HG02981 (cell line): ENCODE measurements around the gene CCDC71.

Experiments used
- ATAC-seq: cut with Tn5 transposase; IDR thresholded peaks from one replicate; pipeline ENCODE4 v1.9.1; 2021; ENCODE audit warnings: mild to moderate bottlenecking, moderate library complexity; ENCODE audit not compliant: unreplicated experiment

Gene CCDC71

DNA sequence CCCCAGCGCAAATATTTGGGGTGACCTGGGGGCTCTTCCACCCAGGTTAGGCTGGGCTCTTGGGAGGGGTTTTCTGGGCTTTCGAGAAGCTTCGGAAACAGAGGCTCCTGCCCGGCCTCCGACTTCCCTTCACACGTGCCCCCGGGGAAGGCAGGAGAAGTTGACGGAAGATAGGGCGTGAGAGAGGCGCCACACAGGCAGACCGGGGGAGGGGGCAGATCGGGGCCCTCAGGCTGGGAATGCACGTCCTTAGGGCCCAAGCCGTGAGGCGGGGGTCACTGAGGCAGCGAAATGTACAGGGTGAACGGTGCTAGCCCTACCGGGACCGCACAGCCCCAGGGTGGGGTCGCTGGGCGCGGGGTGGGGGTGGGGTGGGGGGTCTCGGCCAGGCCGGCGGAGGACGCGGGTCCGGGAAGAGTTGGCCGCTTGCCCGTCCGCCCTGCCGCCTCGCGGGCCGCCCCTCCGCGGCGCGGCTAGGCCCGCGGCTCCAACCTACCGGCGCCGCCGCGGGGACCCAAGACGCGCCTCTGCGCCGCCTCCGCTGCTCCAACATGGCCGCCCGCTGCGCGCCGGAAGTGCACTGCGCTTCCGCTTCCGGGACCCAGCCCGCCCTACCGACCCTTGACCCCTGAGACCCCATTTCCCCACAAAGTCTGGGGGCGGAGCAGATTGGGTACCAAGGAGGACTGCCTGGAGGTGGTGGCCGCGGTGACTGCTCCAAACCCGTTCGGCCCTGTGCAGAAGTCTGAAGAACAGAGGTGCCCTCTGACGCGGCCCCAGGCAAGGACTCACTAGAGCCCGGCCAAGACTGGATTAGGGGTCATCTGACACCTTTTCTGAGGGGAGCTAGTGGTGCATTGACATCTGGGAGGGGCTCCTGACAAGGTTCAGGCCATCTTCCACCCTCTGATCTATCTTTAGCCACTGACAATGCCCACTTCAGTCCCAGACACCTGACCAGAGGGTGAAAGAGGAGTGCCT is at the start of gene CCDC71:
Gene CCDC71, minus strand, starts transcription at position 561 of the 981 bp plus-strand sequence. CDS start 2,123 bp downstream, outside the sequence.
- ATAC-seq, result no peak

DNA sequence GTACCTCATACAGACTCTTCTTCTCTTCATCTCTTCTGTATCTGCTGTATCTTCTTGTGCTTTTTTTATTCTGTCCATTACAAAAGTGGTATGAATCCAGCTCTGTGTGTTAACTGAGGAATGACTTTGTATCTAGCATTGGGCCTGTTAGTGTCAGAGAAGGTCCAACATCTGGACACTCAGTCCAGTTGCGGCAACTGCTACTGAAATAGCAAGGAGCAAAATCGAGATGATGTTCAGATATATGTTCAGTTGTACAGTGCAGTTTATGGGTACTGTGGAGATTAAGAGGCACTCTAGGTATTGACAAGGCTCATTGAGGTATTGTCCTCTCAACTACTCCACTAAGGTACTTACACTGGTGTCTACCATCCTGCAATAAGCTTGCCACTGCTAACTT is 47.9 kb upstream of the CCDC71 start:
- ATAC-seq, result no peak

DNA sequence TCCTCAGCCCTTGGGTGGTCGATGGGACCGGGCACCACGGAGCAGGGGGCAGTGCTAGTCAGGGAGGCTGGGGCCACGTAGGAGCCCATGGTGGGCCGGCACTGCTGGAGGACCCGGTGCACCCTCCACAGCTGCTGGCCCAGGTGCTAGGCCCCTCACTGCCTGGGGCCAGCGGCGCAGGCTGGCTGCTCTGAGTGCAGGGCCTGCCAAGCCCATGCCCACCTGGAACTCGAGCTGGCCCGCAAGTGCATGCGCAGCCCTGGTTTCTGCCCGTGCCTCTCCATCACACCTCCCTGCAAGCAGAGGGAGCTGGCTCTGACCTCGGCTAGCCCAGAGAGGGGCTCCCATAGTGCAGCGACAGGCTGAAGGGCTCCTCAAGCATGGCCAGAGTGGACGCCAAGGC is 47.4 kb upstream of the CCDC71 start:
- no peak for ATAC-seq

DNA sequence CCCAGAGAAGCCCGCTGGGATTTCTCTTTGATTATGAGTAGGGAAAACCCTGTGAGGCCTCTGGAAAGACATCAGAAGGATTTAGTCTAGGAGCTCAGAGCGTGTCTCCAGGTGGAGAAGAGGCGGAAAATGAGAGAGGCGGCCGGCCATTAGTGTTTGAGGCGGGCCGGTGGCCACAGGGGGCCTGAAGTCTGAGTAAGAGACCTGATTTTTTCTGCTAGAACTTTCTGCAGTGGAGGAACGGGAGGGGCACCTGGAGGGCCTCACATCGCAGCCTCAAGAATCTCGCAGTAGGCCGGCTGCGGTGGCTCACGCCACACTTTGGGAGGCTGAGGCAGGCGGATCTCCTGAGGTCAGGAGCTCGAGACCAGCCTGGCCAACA is 33.8 kb upstream of the CCDC71 start:
- no peak for ATAC-seq

DNA sequence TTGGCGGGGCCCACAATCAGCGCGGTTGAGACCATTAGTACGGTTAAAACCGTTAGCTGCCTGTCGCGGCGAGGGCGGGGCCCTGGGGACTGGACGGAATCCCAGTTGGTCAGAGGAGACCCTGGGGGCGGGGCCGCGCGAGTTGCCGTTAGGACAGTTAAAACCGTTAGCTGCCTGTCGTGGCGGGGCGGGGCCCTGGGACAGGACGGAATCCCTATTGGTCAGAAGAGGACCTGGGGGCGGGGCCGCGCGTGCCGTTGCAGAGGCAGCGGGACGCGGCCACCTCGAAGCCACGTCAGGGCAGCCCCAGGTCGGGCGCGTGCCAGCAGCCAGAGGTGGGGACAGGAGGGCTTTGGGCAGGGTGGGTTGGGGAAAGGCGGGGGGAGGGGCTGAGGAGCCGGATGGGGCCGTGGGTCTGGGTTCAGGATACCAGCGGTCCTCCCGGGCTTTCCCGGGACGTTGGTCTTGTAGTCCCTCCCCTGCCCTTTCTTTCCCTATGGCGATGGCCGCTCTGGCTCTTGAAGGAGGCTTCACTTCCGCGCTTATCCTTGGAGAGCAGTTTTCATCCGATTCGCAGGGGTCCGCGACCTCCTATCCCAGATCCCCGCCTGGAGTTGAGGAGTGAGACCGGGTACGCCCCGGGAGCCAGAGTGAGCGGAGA is 33.2 kb upstream of the CCDC71 start:
- ATAC-seq, result no peak

DNA sequence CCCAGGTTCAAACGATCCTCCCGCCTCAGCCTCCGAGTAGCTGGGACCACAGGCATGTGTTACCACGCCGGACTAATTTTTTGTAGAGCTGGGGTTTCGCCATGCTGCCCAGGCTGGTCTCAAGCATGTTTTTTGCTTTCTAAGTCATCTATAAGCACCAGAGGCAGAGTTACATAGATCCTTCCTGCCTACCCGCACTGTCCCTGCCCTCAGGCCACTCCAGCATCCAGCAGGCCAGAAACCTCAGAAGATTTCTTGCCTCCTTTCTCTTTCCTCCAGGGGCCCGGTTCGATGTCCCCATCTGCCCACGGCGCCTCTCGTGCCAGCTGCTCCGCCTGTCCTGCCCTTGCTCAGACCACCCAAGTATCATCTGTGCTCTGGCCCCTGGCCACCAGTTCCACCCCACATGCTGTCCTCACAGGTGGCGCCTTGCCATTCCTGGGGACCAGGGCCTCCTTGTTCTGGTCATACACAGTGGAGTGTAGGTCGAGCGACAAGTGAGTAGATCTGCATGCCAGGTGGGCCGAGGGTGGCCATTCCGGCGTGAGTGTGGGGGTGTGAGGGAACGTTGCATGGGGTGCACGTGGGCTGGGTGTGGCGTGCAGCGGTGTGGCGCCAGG is 32.6 kb upstream of the CCDC71 start:
- ATAC-seq, result no peak

DNA sequence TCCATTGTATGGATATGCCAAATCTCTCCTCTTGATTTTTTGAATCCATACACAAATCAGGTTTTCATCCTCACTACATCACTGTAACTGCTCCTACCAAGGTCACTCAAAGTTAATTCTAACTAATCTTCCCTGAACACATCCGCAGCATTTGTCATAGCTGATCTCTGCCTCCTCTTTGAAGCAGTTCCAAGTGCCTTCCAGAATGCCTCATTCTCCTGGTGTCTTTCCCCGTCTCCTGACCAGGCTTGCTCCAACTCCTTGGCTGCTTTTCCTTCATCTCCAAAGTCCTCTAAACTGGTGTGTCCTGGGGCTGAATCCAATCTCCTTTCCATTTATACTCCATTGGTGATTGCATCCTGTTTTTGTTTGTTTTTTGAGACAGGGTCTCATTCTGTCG is 32.0 kb upstream of the CCDC71 start:
- no peak for ATAC-seq

DNA sequence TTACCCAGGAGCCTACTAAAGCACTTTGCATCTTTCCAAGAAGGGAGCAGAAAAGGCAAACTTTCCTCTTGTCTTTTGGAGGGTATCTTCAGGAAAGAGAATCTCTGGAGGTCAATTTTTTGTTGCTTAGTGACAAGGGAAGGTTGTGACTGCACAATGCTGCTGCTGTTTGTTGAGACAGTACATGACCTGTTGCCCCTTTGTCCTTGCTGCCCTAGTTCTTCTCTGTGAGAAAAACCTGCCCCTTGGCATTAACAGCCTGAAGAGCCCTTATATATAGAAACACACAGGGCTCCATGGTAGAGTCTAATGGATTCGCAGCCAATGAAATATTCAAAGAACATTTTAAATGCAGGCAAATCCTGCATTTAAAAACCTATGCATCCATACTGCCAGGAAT is 25.6 kb upstream of the CCDC71 start:
- no peak for ATAC-seq

DNA sequence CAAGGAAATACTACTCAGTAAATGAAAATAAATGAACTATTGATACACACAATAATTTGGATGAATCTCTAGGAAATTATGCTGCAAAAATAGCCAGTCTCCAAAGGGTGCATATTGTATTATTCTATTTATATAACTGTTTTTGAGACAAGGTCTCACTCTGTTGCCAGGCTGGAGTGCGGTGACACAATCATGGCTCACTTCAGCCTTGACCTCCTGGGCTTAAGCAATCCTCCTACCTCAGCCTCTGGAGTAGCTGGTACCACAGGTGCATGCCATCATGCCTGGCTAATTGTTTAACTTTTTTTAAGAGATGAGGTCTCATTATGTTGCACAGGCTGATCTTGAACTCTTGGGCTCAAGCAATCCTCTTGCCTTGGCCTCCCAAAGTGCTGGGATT is 17.7 kb upstream of the CCDC71 start:
- no peak for ATAC-seq

DNA sequence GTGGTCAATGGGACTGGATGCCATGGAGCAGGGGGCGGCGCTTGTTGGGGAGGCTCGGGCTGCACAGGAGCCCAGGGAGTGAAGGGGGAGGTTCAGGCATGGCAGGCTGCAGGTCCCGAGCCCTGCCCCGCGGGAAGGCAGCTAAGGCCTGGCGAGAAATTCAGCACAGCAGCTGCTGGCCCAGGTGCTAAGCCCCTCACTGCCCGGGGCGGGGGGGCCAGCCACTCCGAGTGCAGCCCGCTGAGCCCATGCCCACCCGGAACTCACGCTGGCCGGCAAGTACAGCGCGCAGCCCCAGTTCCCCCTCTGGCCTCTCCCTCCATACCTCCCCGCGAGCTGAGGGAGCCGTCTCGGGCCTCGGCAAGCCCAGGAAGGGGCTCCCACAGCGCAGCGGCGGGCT is 16.6 kb upstream of the CCDC71 start:
- ATAC-seq, result no peak

DNA sequence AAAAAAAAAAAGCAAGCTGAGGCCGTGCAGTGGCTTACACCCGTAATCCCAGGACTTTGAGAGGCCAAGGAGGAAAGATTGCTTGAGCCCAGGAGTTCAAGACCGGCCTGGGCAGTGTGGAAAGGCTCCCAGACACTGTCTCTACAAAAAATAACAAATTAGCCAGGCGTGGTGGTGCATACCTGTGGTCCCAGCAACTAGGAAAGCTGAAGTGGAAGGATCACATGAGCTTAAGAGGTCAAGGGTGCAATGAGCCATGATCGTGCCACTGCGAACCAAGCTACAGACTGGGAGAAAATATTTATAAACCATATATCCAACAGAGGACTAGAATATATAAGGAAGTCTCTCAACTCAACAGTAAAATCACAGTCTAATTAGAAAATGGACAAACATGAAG is 15.2 kb upstream of the CCDC71 start:
- ATAC-seq, result no peak

DNA sequence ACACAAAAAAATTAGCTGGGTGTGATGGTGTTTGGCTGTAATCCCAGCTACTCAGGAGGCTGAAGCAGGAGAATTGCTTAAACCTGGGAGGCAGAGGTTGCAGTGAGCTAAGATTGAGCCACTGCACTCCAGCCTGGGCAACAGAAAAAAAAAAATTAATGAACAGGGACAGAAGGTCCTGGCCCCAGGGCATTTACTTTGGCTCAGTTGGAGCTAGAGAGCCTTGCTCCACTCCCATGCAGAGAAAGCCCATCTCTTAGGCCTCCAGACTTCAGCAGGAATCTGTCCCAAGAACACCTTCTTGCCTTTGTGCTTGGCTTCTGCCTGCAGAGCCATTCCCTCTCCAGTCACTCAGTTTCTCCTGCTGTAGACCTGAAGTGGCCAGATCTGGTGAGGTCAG is 14.0 kb upstream of the CCDC71 start:
- ATAC-seq, result no peak

DNA sequence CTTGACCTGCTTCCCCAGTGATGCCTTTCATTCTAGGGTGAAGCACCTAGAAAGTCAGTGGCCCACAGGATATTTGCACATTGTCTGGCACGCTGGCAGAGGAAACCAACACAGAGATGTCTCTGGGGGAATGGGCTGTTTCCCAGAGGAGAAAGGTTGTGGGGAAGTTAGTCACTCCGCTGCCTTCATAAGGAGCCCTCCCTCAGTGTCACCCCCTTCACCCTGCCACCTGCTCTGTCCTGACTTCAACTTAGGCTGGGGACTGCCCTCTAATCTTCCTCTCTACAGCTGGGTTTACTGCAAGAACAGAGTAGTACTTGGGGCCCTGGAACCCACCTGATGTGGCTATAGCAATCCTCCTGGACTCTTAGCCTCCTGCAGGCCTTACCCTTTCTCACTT is 10.9 kb upstream of the CCDC71 start:
- ATAC-seq, result no peak

DNA sequence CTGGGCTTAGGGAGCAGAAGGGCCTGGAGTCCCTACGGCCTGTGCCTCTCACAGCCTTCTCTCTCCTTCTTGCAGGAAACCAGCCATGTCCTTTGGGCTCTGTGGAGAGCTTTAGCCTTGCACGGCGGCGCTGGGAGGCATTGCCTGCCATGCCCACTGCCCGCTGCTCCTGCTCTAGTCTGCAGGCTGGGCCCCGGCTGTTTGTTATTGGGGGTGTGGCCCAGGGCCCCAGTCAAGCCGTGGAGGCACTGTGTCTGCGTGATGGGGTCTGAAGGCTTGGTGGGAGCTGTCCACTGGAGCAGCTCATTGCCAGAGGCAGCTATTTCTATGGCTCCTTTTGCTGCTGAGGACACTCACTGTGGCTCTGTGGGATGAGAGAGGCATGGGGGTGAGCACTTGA is 9.4 kb upstream of the CCDC71 start:
- no peak for ATAC-seq

DNA sequence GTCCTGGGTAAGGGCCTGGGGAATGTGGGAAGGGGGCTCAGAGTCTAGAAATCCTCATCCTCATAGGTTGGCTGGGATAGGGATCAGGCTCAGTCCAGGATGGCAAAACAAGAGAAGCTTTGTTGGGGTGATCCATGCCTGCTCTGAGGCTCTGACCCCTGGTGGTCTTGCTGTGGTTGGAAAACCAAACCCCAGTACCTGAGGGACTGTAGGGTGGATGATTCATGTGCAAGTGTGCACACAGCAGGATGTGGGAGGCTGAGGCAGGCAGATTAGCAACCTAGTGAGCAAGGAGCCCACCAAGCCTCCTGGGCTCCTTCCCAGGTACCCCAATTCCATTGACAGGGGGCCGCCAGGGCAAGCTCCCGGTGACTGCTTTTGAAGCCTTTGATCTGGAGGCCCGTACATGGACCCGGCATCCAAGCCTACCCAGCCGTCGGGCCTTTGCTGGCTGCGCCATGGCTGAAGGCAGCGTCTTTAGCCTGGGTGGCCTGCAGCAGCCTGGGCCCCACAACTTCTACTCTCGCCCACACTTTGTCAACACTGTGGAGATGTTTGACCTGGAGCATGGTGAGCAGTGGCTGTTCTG is 8.4 kb upstream of the CCDC71 start:
- no peak for ATAC-seq

DNA sequence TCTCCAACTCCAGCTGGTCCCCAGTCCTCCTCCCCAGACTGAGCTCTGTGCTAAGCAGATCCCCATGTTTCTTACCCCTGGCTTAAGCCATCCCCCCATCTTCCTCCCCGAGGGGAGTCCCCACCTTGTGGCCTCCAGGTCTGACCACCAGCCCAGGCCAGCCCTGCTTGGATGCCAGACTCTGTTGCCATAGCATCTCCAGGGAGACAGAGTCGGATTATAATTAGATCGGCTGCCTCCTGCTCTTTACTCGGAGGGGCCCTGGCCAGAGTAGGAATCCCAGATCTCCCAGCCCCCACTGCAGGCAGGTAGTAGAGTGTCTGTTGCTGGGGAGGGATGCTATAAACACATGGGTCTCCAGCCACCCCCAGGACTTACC is 7.7 kb upstream of the CCDC71 start:
- ATAC-seq, result no peak

DNA sequence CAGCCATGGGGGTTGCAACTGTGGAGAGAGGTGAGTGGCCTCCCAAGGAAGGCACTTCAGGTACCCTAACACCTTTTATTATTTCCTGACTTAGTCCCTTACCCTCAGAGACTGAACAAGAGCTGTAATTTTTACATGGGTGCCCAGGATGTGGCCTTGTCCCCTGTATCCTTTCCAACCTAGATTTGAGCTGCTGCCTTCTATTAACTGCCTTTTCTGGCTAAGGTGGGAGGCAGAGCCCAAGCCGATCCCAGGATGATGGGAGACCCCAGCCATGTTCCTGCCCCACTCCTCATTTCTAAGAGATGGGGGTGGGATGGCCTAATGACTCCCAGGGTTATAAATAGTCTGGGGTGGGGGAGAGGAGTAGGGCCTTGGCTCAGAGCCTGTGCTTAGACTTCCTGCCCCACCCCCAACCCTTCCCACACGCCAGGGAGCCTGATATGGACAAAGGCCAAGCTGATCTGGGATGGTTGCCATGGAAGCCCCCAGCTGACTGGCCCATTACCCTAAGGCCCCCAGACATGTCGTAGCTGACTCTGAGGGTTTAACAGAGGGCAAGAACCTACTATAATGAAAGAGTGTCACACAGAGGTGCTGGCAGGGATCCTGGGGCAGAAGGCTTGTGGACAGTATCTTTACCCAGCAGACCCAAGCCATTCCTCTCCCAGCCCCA is 7.1 kb upstream of the CCDC71 start:
- no peak for ATAC-seq

DNA sequence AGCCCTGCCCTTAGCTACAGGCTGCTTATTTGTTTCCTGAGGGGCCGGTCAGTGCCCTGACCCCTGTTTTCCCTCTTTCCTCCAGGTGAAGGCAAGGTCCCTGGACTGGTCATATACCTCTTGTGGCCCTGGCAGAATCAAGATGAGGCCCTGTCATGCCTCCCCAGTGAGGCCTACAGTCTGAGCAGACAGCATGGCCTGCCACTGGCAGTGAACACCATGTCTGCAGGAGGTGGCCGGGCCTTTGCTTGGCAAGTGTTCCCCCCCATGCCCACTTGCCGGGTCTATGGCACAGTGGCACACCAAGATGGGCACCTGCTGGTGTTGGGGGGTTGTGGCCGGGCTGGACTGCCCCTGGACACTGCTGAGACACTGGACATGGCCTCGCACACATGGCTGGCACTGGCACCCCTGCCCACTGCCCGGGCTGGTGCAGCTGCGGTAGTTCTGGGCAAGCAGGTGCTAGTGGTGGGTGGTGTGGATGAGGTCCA is 6.5 kb upstream of the CCDC71 start:
- no peak for ATAC-seq

DNA sequence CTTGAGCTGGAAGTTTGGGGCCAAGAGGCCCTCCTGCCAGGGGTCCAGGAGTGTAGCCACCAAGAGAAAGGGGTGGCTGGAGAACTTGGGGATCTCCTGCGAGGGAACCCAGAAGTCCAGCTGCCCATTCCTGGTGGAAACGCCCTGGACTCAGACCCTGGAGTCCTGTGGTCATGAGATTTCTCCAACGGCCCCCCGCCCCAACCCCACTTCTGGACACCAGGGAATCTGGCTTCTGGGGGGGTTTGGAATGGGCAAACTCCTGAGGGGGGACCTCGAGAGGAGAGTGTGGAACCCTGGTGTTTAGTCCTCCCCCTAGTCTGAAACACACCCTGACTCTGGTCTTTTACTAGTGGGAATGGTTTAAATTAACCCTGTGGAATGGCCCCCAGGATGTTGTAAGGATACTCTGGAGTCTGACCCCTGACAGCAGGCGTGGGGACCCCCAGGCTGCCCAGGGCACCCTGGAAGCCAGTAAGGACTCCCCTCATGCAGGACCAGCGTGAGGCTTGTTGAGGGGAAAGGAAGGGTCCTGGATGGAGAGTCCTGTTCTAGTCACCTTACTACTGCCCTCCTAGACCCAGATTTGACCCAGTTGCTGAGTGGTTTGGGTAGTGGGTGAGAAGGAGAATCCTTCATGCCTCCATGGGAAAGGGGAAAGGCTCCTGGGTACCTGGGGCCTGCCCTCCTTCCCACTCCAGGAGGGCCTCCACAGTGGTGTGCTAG is 5.8 kb upstream of the CCDC71 start:
- ATAC-seq, result no peak

DNA sequence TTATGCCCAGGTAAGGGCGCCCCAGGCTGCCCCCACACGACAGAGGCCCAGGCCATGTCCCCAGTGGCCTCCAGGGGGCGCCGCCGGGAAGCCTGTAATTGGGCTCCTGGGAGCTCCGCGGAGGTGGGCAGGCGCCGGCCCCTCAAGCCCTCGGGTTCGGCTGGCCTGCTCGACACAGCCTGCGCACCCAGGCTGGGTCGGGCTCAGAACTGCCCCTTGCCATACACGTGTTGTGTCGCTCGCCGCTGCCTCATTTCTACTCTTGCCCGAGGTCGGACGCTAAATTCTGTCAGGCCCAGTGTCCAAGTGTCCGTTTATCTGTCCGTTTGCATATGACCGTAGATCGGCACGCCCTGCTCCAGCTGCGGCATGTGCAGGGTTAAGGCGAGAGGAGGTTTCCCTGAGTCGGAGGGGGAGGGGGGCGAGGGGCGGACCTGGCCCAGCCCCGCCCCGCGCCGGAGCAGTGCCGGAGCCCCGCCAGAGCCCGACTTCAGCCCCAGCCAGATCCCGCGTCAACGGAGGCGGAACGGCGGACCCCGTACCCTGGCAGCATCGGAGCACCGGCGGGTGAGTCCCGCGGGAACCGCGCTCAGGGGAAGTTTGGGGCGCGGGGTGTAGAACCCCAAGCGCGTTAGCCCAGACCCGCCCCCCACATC is 5.1 kb upstream of the CCDC71 start, which contains the start of gene KLHDC8B:
Gene KLHDC8B, plus strand, starts transcription at position 480 of the 656 bp plus-strand sequence. CDS start 1,172 bp downstream, outside the sequence.
- peak; percentile 49 for ATAC-seq
